Endothelial cell of hepatic sinusoid (primary cell): ENCODE measurements around the gene PARP1.
"Not testable (repeated sequence)": the region's sequence is repeated elsewhere in the genome, so short reads cannot be mapped to it uniquely, and the experiment has no call there.

Source experiments
- in situ Hi-C: cut with HindIII; loops from 2 replicates; pipeline ENCODE4 v1.10.0; 2017; ENCODE audit warnings: low sequenced_read_pairs

PARP1 gene

DNA sequence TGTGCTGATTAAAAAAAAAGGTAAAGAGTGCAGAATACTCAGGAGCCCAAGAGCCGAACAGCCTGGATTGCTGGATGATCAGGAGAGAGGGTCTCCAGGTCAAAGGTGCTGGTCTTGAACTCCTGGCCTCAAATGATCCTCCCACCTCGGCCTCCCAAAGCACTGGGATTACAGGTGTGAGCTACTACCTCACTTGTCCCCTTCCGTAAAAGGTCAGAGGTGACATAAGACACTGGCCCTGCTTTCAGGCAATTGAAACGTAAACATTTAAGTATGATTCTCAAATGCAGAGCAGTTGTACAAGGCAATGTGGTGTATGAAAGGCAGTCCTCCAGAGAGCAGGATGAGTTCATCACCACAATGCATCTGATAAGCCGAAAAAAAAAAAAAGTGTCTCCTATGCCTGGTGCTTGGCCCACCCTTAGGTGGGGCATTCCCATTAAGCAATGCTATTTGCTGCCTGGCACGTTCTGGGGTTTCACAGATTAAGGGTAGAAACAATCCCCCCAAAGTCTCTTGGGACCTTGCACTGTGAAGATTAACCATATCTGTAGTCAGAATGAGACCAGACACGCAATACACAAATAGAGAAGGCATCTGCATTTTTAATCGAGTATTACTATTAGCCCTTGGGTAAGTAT lies 47.7 kb downstream of the PARP1 start:
- in situ Hi-C loops, result loop anchor here (5.0 kb wide), 1 partner anchor 42 kb away; no protein-coding TSS in a partner anchor

DNA sequence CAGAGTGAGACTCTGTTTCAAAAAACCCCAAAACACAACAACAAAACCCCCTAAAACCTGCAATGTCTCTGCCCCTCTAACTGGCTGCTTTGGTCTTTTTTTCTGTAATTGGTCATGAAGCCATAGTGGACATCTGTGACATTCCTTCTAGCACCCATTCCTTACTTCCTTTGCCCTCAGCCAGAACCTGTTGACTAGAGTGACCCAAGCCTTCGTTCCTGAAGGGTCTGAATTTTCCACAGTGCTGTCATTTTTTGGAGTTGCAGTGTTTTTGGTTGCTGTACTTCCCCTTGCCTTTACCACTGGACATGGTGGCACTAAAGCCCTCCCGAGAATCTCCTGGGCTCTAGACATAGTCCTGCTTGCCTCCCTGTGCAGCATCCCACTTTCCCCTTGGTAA lies 50.5 kb downstream of the PARP1 start:
- in situ Hi-C loops, result no loop called here

DNA sequence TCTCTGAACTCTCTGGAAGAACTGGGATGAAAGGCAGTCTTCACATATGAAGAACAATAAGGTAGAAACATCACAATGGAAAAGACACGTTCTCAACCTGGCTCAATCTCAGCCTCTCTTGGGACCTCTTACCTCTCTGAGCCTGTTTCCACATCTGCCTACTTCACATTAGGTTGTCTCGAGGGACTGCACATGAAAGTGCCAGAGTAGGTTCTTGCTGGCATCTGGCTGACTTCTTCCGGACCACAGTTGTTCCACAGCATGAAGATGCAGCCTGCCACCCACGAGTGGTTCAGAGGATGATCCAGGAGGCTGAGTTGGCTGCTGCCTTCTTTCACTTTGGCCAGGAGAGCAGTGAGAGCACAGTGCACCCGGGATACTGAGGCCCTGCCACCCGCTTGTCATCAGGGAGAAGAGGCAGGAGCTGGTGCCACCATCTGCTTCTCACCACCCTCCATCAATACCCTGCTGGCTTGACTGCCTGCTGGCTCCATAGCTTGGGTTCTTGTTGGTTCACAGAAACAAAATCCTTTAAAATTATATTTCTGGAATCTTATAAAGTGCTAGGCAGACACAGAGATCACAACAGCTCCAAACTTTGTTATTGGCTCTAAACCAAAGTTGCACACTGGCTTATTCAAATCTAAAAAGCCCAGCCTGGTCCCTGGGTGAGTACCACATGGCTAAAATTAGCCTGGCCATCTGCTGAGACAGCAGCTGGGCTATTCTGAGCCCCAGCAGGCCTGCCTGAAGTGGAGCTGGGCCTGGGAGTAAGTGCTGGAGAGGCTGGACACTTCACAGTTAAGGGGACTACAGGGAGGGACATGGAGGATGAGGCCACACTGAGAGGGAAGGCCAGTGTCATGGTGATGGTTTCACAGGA lies 52.0 kb downstream of the PARP1 start:
- in situ Hi-C loops, result no loop called here

DNA sequence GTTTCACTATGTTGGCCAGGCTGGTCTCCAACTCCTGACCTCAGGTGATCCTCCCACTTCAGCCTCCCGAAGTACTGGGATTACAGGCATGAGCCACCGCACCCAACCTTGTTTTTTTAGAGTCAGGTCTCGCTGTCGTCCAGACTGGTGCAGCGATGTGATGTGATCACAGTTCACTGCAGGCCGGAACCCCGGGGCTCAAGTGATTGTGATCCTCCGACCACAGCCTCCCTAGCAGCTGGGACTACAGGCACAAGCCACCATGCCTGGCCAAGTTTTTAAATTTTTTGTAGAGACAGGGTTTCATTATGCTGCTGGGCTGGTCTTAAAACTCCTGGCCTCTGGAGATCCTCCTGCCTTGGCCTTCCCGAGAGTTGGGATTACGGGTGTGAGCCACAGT lies 52.9 kb downstream of the PARP1 start:
- in situ Hi-C loops, result no loop called here

DNA sequence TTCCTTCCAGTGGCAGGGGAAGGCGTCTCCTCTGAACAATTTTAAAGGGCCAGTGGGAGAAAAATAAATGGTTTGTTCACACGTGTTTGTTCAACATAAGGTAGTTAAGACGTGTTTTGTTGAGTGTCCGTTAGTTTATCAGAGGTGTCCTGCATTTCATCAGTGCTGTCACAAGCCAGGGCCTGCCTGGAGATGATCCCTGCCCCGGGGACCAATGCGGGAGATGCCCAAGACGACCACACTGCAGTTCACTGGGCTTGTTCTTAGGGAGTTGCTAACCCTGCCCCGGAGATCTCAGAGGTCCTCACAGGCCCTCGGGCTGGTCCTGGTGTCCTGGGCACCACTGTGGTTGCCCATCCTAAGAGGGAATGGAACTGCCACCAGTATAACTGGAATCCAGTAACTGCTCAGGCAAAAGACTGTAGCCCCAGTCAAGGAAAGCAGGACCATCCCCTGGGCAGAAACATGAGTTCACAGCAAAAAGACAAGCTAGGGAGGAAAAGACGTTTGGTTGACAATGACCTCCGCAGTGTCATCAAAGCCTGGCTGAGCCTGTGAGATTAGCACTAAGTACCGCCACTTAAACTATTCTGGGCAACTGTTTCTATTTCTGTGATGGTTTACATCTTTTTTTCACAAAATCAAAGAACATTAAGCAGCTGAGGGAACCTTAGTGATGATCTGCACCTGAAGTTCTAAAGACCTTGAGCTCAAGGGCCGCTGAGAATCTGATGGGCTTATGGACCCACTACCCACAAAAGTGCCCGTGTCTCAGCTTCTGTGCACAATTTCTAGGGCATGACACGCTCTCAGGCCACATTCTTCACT lies 54.0 kb downstream of the PARP1 start:
- in situ Hi-C loops, result no loop called here

DNA sequence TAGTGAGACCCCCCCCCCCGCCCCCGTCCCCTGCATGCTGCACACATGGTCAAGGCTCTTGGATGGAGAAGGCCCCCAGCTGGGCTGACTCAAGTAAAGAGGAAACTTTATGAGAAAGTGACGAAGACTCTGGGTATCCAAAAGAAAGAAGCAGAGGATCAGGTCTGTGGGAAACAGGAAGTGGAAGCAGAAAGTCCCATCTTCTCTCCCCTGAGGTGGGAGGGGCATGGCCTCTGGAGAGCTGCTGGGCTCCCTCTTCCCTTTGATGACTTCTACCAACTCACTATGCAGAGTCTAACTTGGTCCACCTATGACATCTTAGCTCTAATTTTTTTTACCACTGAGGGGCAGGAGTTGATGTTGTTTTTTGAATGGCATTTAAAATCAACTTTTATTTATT lies 56.2 kb downstream of the PARP1 start:
- in situ Hi-C loops, result no loop called here

DNA sequence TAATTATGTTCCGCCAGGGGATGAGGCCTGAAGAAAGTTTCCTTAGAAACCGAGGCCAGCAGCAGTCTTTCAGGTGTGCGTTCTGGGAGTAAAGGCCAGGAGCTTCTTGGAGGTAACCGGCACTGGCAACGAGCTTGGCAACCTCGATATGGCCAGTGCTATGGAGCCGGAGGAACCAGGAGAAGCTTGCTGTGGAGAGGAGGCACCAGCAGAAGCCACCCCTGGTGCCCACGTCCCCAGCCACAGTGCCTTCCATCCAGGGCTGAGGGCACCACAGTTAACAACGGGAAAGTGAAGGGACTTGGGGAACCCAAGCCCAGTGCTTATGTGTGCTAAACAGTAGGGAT lies 57.4 kb downstream of the PARP1 start:
- in situ Hi-C loops, result no loop called here

DNA sequence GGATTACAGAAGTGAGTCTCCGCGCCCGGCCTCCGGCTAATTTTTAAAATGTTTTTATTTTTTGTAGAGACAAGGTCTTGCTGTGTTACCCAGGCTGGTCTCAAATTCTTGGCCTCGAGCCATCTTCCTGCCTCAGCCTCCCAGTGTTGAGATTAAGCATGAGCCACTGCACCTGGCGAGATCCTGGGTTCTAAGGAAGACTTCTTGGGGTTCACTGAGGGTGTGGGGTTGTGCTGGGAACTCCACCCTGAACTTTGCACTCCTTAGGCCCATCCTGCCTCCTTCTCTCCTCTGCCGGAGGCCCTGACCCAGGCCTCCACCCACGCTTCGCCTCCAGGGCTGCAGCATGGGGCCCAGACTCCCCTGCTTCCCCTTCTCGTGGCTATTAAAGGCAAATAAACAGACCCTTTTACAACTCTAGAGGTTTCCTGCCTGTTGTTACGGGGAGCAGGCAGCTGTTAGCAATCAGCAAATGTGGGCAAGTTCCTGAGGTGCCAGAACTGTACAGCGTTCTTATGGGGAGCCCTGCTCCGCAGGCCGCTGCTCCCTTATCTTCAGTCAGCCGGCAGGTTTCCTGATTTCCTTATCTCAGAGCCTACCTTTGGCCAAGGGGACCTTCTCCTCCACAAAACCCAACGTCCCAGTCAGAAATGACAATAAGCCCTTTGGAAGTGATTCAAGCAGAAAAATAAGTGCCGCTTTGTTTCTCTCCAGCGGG lies 57.9 kb downstream of the PARP1 start:
- in situ Hi-C loops, result no loop called here

DNA sequence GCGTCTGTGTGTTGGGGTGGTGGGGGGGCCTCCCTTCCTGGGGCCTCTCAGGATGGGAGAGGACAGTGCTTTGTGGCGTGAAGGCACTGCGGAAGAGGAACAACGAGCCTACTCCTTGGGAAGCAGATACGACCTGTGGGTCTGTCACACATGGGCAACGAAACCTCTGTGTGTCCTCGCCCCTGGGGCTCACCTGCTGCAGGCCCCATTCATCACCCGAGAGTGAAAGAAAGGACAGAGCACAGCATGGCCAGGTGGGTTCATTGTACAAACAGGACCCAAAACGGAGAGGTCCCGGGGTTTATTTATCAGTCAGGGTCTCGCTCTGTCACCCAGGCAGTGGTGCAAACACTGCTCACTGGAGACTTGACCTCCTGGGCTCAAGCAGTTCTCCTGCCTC lies 58.8 kb downstream of the PARP1 start:
- in situ Hi-C loops, result no loop called here

DNA sequence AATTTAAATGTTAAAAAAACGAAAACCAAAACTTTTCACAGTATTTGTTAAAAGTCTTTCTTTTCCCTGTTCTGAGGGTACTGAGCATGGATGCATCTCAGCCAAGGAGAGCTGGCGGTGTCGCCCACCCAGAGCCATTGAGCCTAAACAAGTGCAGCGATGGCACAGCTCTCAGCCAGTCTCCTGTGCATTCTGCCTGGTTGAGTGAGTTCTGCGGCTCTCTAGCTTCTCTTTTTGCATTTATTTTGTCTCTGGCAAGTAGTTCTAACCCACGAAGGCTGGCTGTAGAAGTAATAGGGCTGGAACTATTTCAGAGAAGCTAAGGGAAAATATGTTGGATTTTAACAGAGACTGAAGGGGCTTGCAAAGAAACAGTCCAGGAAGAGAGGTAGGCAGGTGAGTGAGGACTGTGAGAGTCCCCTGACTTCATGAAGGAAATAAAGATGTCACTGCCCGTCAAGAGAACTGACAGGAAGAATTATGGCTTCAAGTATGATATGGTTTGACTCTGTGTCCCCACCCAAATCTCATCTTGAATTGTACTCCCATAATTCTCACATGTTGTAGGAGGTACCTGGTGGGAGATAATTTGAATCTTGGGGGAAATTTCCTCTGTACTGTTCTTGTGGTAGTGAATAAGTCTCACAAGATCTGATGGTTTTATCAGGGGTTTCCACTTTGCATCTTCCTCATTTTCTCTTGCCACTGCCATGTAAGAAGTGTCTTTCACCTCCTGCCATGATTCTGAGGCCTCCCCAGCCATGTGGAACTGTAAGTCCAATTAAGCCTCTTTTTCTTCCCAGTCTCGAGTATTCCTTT lies 63.2 kb downstream of the PARP1 start:
- in situ Hi-C loops, result no loop called here

DNA sequence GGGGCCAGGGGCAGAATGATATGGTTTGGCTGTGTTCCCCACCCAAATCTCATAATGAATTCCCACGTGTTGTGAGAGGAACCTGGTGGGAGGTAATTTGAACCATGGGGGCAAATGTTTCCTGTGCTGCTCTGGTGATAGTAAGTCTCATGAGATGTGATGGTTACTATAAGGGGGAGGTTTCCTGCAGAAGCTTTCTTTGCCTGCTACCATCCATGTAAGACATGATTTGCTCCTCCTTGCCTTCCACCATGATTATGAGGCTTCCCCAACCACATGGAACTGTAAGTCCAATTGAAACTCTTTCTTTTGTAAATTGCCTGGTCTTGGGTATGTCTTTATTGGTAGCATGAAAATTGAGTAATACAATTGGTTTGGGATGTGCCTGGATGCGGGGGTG lies 65.2 kb downstream of the PARP1 start:
- in situ Hi-C loops, result no loop called here

DNA sequence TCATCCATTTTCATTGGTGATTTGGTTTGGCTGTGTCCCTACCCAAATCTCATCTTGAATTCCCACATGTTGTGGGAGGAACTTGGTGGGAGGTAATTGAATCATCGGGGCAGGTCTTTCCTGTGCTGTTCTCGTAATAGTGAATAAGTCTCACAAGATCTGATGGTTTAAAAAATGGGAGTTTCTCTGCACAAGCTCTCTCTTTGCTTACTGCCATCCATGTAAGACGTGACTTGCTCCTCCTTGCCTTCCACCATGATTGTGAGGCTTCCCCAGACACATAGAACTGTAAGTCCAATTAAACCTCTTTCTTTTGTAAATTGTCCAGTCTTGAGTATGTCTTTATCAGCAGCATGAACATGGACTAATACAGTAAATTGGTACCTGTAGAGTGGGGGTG lies 67.8 kb downstream of the PARP1 start:
- in situ Hi-C loops, result not testable (repeated sequence)

DNA sequence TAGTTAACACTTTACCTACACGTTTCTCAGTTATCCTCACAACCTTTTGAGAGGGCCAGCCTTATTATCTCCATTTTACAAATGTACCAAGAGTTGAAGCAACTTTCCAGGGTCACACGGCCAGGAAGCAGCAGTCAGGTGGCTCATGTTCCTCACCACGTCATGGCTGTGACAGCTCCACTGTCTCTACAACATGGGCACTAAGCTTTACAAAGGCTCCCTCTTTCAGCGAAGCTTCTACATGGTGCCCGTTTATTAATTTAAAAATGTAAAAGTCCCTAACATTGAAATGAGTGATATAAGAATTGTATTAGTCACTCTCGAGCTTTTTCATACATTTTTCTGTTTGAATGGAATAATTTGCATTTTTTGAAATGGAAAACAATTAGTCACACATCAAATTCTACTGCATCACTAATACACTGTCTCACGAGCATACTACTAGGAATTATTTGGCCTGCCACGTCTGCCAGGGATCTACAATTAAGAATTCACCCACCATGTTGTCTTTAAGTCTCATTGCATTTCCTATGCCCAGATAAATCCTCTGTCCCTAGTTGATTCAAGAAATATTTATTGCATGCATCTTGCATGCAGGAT lies 70.5 kb downstream of the PARP1 start:
- in situ Hi-C loops, result no loop called here

DNA sequence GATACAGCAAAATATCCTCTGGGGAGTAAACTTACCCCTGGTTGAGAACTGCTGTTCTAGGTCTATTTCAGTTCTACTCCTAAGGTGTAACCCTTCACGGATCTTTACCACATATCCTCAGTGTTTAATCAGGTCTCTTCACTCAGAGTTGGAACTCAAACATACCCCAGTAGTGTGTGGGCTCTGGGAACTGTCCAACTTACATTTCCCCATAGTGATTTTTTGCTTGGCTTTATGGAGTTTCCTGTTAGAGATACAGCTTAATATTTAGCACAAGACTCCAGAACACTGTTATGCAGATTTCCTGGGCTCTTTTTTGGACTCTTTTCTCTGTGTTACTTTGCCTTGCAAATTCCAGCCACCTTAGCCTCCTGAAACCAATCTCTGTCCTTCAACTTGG lies 72.2 kb downstream of the PARP1 start:
- in situ Hi-C loops, result no loop called here

DNA sequence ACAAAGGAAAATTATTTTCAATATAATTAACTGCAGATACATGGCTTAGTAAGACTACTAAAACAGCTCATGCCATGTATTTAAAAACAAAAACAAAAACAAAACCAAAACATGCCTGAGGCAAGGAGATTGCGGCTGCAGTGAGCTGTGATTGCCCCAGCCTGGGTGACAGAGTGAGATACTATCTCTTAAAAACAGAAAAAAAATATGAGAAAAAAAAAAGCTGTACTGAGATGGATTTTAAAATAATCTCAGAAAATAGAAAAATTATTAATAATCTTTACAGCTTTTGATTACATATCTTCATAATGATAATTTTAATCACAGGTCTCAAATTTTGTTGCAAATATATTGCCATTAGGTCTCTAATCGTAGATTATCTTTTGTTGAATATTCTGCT lies 74.9 kb downstream of the PARP1 start:
- in situ Hi-C loops, result no loop called here

DNA sequence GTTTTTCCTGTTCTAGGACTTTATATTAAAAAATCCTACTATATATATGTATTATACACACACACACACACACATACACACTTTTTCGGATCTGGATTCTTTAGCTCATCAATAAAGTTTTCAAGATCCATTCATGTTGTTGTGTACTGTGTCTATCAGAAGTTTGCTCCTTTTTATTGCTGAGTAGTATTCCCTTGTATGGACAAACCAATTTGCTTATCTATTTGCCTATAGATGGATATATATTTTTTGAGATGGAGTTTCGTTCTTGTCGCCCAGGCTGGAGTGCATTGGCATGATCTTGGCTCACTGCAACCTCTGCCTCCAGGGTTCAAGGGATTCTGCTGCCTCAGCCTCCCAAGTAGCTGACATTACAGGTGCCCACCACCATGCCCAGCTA lies 78.7 kb downstream of the PARP1 start:
- in situ Hi-C loops, result no loop called here

DNA sequence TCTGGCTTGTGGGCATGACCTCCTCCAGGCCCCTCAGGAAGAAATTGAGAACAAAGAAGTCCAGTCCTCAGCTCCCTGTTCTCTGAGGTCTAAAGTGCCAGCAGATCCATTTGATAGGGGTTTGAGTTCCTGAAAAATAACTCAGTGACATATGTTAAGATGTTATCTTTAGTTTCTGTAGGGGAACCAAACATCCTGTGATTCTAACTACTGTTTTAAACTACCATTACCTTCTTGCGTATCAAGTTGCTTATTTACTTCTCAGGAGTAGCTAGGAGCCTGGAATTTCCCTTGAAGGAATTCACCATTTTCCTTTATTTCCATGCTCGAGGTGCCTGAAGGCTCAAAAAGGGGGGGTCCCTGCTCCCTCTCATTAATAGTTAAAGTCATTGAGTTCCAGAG lies 80.1 kb downstream of the PARP1 start:
- in situ Hi-C loops, result no loop called here

DNA sequence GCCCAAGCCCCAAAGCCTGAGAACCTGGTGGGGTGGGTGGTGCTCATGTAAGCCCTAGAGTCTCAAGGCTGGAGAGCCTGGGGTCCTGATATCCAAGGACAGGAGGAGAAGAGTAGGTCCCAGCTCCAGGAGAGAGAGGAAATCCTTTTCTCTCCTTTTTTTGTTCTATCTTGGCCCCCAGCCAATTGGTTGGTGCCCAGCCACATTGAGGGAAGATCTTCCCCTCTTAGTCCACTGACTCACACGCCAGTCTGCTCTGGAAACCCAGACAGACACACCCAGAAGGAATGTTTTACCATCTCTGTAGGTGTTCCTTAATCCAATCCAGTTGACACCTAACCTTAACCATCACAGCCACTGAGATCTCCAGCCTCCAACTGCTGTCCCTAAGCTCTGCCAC lies 82.7 kb downstream of the PARP1 start:
- in situ Hi-C loops, result no loop called here

DNA sequence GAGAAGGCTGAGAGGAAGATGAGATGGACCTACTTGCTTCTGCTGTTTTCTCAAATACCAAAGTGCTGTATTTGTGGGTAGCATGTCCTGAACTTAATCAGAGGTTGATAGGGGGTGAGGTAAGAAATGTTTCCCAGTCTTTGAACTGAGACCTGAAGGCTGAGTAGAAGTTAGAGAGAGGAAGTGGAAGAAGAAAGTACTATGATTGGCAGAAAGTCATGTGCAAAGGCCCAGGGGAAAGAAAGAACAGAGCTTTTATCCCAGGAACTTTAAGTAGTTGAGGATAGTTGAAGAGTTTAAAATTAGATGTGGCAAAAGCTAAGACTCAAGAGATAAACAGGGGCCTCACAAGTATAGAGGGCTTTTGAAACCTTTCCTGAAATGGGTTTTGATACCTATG lies 83.4 kb downstream of the PARP1 start:
- in situ Hi-C loops, result no loop called here

DNA sequence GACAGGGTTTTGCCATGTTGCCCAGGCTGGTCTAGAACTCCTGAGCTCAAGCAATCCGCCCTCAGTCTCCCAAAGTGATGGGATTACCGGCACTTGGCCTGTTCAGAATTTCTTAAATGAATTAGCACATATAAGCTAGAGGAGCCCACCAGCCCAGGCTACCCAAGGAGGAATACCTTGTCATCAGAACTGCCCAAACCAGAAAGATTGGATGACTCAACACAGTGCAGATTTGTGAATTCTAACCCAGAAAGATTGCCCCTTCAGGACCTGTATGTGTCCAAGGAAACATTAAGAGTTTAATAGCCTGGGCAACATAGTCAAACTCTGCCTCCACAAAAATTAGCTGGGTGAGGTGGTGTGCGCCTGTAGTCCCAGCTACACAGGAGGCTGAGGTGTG lies 84.9 kb downstream of the PARP1 start:
- in situ Hi-C loops, result no loop called here
